Measurements from ENCODE around the gene ASIC4. TPM values are rescaled to one million over a fixed set of nuclear protein-coding genes. Genes with fewer than 3 reads are reported as not detected.

ASIC4 gene
- total RNA-seq (2022; extraction: Qiagen RNA extraction): 0.05 to 0.07 TPM (median 0.06 TPM) in 4 of 5 replicates, not detected in the other

GRCh38 chr2:219514196-219514761, at the start of gene ASIC4:
Gene ASIC4, plus strand, starts transcription at chr2:219514482. Its CDS starts 243 bp downstream, at chr2:219514725.

GRCh38 chr2:219498280-219499057, 15.8 kb upstream of the ASIC4 start, which contains the start of gene GMPPA:
Gene GMPPA, plus strand, starts transcription at chr2:219498891. Its CDS starts 1,085 bp downstream, at chr2:219499976.

GRCh38 chr2:219543596-219544358, 29.5 kb downstream of the ASIC4 start, which contains the start of the genes CHPF and TMEM198:
Gene CHPF, minus strand, starts transcription at chr2:219543809. Its CDS starts 271 bp downstream, at chr2:219543538.
Gene TMEM198, plus strand, starts transcription at chr2:219544028. Its CDS starts 700 bp downstream, at chr2:219544728.

GRCh38 chr2:219571311-219572236, 57.3 kb downstream of the ASIC4 start, which contains the start of gene OBSL1:
Gene OBSL1, minus strand, starts transcription at chr2:219571539. Its CDS starts 307 bp downstream, at chr2:219571232.

GRCh38 chr2:219572237-219573001, 58.1 kb downstream of the ASIC4 start, which contains the start of gene INHA:
Gene INHA, plus strand, starts transcription at chr2:219572310. Its CDS starts 65 bp downstream, at chr2:219572375.

Other genes starting within 250 kb of the ASIC4 start
- 37.4 to 57.4 TPM (median 53.6 TPM) in 5 replicates for gene DNAJB2, start 235.1 kb upstream of the ASIC4 start, total RNA-seq (2022; extraction: Qiagen RNA extraction)
- gene PTPRN, start 205.1 kb upstream of the ASIC4 start, total RNA-seq (2022; extraction: Qiagen RNA extraction): 1.1 to 1.9 TPM (median 1.6 TPM) in 5 replicates
- gene RESP18, start 181.7 kb upstream of the ASIC4 start, total RNA-seq (2022; extraction: Qiagen RNA extraction): not detected in 5 replicates
- 47.8 to 67.2 TPM (median 61.9 TPM) in 5 replicates for gene DNPEP, start 126.6 kb upstream of the ASIC4 start, total RNA-seq (2022; extraction: Qiagen RNA extraction)
- 0.05 to 0.20 TPM (median 0.08 TPM) in 4 of 5 replicates, not detected in the other for gene DES, start 96.1 kb upstream of the ASIC4 start, total RNA-seq (2022; extraction: Qiagen RNA extraction)
- gene SPEG, start 79.6 kb upstream of the ASIC4 start, total RNA-seq (2022; extraction: Qiagen RNA extraction): 4.3 to 9.5 TPM (median 7.0 TPM) in 5 replicates
- gene GMPPA, start 15.6 kb upstream of the ASIC4 start, total RNA-seq (2022; extraction: Qiagen RNA extraction): 36.1 to 39.1 TPM (median 38.2 TPM) in 5 replicates
- gene CHPF, start 29.3 kb downstream of the ASIC4 start, total RNA-seq (2022; extraction: Qiagen RNA extraction): 18.1 to 35.4 TPM (median 31.9 TPM) in 5 replicates
- gene TMEM198, start 29.5 kb downstream of the ASIC4 start, total RNA-seq (2022; extraction: Qiagen RNA extraction): 0.45 to 1.4 TPM (median 1.1 TPM) in 5 replicates
- 20.1 to 26.9 TPM (median 22.8 TPM) in 5 replicates for gene OBSL1, start 57.1 kb downstream of the ASIC4 start, total RNA-seq (2022; extraction: Qiagen RNA extraction)
- 0.35 to 0.73 TPM (median 0.48 TPM) in 5 replicates for gene INHA, start 57.8 kb downstream of the ASIC4 start, total RNA-seq (2022; extraction: Qiagen RNA extraction)
- 14.7 to 20.5 TPM (median 19.9 TPM) in 5 replicates for gene STK11IP, start 83.4 kb downstream of the ASIC4 start, total RNA-seq (2022; extraction: Qiagen RNA extraction)
- gene SLC4A3, start 113.1 kb downstream of the ASIC4 start, total RNA-seq (2022; extraction: Qiagen RNA extraction): 2.5 to 4.1 TPM (median 3.1 TPM) in 5 replicates